Endothelial cell of umbilical vein (primary cell): Measurements from ENCODE around the gene VGLL4. TPM values are rescaled to one million over a fixed set of nuclear protein-coding genes. Genes with fewer than 3 reads are reported as not detected.

Experiments used
- BruUV-seq: library from RNA; stranded (reverse); fragments of 400-500 nt; replicated peaks from 2 replicates; lab custom pipeline; 2021; lab: Mats Ljungman, UMichigan
- CTCF ChIA-PET: fragments of 300-600, 350-600 bp; sonication (Branson Sonifier 250); formaldehyde crosslinking; loops from one replicate; lab custom pipeline; 2021; ENCODE audit warnings: antibody characterized with exemption, inconsistent platforms; lab: Charles Lee
- POLR2A ChIA-PET: fragments of 300-600, 350-600 bp; sonication (Branson Sonifier 250); formaldehyde crosslinking; loops from one replicate; lab custom pipeline; 2021; ENCODE audit warnings: antibody characterized with exemption, inconsistent platforms; lab: Charles Lee
- DNase-seq: peaks from one replicate; pipeline ENCODE4 v3.0.0-alpha.2; 2011; ENCODE audit warnings: low read depth, low spot score
- FAIRE-seq: peaks from 2 replicates; lab custom pipeline; 2011; peaks lifted over from hg19 to GRCh38; lab: Jason Lieb, UNC
- H2AFZ ChIP-seq: 2 replicates; pipeline ENCODE4 v1.6.0; 2012; ENCODE audit warnings: low read depth, low read length, control low read depth, inconsistent platforms
- H3K27ac ChIP-seq: 2 replicates; pipeline ENCODE4 v1.5.1; 2011; ENCODE audit warnings: low read depth, mild to moderate bottlenecking, control low read depth, low read length, moderate library complexity; ENCODE audit not compliant: insufficient read depth
- H3K27me3 ChIP-seq, 2 experiments: 2 replicates each; pipeline versions ENCODE4 v1.6.0 to v1.6.1; 2011; ENCODE audit warnings: low read length in 2 of 2, mixed read lengths in 1 of 2; ENCODE audit not compliant: control insufficient read depth in 2 of 2, insufficient read depth in 2 of 2
- H3K36me3 ChIP-seq, 2 experiments: 2 replicates in 1 of 2; 3 replicates in 1 of 2; pipeline ENCODE4 v1.5.1; 2011; ENCODE audit warnings: low read length in 2 of 2, mild to moderate bottlenecking in 1 of 2, moderate library complexity in 1 of 2; ENCODE audit not compliant: control insufficient read depth in 2 of 2, insufficient read depth in 2 of 2; ENCODE audit errors: extremely low read depth in 1 of 2
- H3K4me1 ChIP-seq: 3 replicates; pipeline ENCODE4 v1.5.1; 2011; ENCODE audit warnings: mild to moderate bottlenecking, low read length; ENCODE audit not compliant: control insufficient read depth, insufficient read depth; ENCODE audit errors: extremely low read depth
- H3K4me2 ChIP-seq: 2 replicates; pipeline ENCODE4 v1.6.1; 2011; ENCODE audit warnings: low read length, control low read depth, mixed read lengths; ENCODE audit not compliant: insufficient read depth
- H3K4me3 ChIP-seq, 3 experiments: fragments of 200-600 bp in 1 of 3; sonication (generic), shearing (Covaris generic) in 1 of 3; replicated peaks in 1 of 3; 2 replicates each; pipeline ENCODE4 v1.5.1; 2011 to 2016; ENCODE audit warnings: control low read depth in 3 of 3, low read length in 3 of 3, mild to moderate bottlenecking in 2 of 3, inconsistent platforms in 1 of 3, low read depth in 1 of 3, moderate library complexity in 1 of 3; ENCODE audit not compliant: insufficient read depth in 1 of 3
- H3K79me2 ChIP-seq: 2 replicates; pipeline ENCODE4 v1.6.0; 2012; ENCODE audit warnings: low read length, inconsistent platforms; ENCODE audit not compliant: control insufficient read depth, insufficient read depth
- H3K9ac ChIP-seq: replicated peaks from 2 replicates; pipeline ENCODE3; 2011; ENCODE audit warnings: low read length, control low read depth; ENCODE audit not compliant: insufficient read depth; ENCODE audit errors: extremely low read depth
- H3K9me1 ChIP-seq: replicated peaks from 3 replicates; pipeline ENCODE4 v1.6.0; 2011; ENCODE audit warnings: mild to moderate bottlenecking, low read length; ENCODE audit not compliant: control insufficient read depth, insufficient read depth; ENCODE audit errors: extremely low read depth
- H3K9me3 ChIP-seq: replicated peaks from 2 replicates; pipeline ENCODE4 v1.5.1; 2012; ENCODE audit warnings: low read length, inconsistent platforms; ENCODE audit not compliant: control insufficient read depth, insufficient read depth
- H4K20me1 ChIP-seq: replicated peaks from 2 replicates; pipeline ENCODE3; 2011; ENCODE audit warnings: mild to moderate bottlenecking, low read length; ENCODE audit not compliant: control insufficient read depth, insufficient read depth; ENCODE audit errors: extremely low read depth
- CTCF ChIP-seq, 2 donors: IDR thresholded peaks; 1 replicate in 1 of 2; 2 replicates in 1 of 2; pipeline ENCODE4 v1.5.1; 2011; ENCODE audit warnings: low read length in 2 of 2, mild to moderate bottlenecking in 2 of 2, moderate library complexity in 2 of 2, control low read depth in 1 of 2, inconsistent platforms in 1 of 2, low read depth in 1 of 2; ENCODE audit not compliant: insufficient read depth in 1 of 2; ENCODE audit errors: extremely low read depth in 1 of 2
- EZH2 ChIP-seq: IDR thresholded peaks from 2 replicates; pipeline ENCODE4 v1.6.1; 2012; ENCODE audit warnings: borderline replicate concordance, low read depth, mild to moderate bottlenecking, moderate library complexity, low read length, inconsistent platforms; ENCODE audit not compliant: severe bottlenecking
- FOS ChIP-seq: IDR thresholded peaks from 2 replicates; pipeline ENCODE4 v1.6.1; 2011; ENCODE audit warnings: mild to moderate bottlenecking, low read length, moderate library complexity, borderline replicate concordance; ENCODE audit not compliant: insufficient read depth
- GATA2 ChIP-seq: IDR thresholded peaks from 2 replicates; pipeline ENCODE4 v1.7.0; 2011; ENCODE audit warnings: low read depth, mild to moderate bottlenecking, moderate library complexity, mixed read lengths, low read length; ENCODE audit not compliant: insufficient read length, insufficient read depth
- JUN ChIP-seq: IDR thresholded peaks from 2 replicates; pipeline ENCODE4 v1.6.1; 2011; ENCODE audit warnings: borderline replicate concordance, low read depth; ENCODE audit not compliant: insufficient read length, insufficient read depth
- MAX ChIP-seq: IDR thresholded peaks from 2 replicates; pipeline ENCODE4 v1.6.1; 2011; ENCODE audit not compliant: insufficient read depth, insufficient read length
- MYC ChIP-seq: IDR thresholded peaks from one replicate; pipeline ENCODE4 v1.6.1; 2011; ENCODE audit warnings: mild to moderate bottlenecking, low read depth, low read length
- POLR2A ChIP-seq: IDR thresholded peaks from 2 replicates; pipeline ENCODE4 v1.6.1; 2012; ENCODE audit warnings: low read depth, mild to moderate bottlenecking, control low read depth, low read length
- POLR2AphosphoS5 ChIP-seq: IDR thresholded peaks from 2 replicates; pipeline ENCODE4 v1.6.1; 2012; ENCODE audit warnings: low read depth, mild to moderate bottlenecking, control low read depth, low read length, moderate library complexity; ENCODE audit not compliant: insufficient read depth
- dilution Hi-C: fragments of 300-500 bp; cut with MboI; formaldehyde crosslinking; loops from one replicate; pipeline ENCODE4 v1.15.0; 2019; ENCODE audit warnings: low sequenced_read_pairs; ENCODE audit not compliant: extremely low pct_ligation_motif_present
- intact Hi-C: fragments of 100-400 bp; cut with micrococcal nuclease; formaldehyde crosslinking; loops from one replicate; pipeline ENCODE4 v1.10.0; 2022
- polyA plus RNA-seq, 4 experiments: library from polyadenylated mRNA; depleted of rRNA in 3 of 4; stranded (reverse) in 3 of 4; unstranded in 1 of 4; fragments of >200 nt; gene quantifications; 2 replicates each; pipeline versions ENCODE4 v1.2.1 to v1.2.3, GENCODE V29; 2011 to 2012; ENCODE audit warnings: missing spikeins in 1 of 4
- total RNA-seq: library from RNA; stranded (reverse); gene quantifications from 2 replicates; pipeline ENCODE4 v1.2.3, GENCODE V29; 2021

Gene VGLL4
- total and polyA plus RNA-seq, 2 donors (not counting 3 experiments of a cell fraction or from before 2014, with no cell fraction given), result 67.0 to 78.9 TPM

- no TSS peak for BruUV-seq
- intact Hi-C loops (no loop called here), dilution Hi-C loops (no loop called here)
- Histone ChIP-seq H3K27ac (no peak overlapping the region), H4K20me1 (no peaks in the 10 kb centered on the region), H3K4me2 (no peak overlapping the region), H3K9ac (no peak overlapping the region), H3K9me3 (no peaks in the 10 kb centered on the region), H3K4me3 (no peak overlapping the region), H2AFZ (no peak overlapping the region), H3K4me1 (no peaks in the 10 kb centered on the region), H3K36me3 (no peaks in the 10 kb centered on the region), H3K79me2 (no peaks in the 10 kb centered on the region), H3K9me1 (no peaks in the 10 kb centered on the region), H3K27me3 (no peaks in the 10 kb centered on the region)
- FAIRE-seq (no peak), DNase-seq (no peak)
- ChIA-PET POLR2A (no interaction called here), CTCF (interaction anchor here (1.6 to 2.6 kb wide), 2 partner anchors 9 to 13 kb away, joined by 5 to 8 read pairs; no protein-coding TSS in a partner anchor)
- TF ChIP-seq GATA2 (no peak), MYC (no peak), JUN (no peak), EZH2 (no peak), POLR2AphosphoS5 (no peak), CTCF (IDR thresholded peaks at IDR 0.05; ENCODE audit: extremely low read depth in 1 of 2, insufficient read depth in 1 of 2, low read depth in 1 of 2, low read length in 2 of 2) (no peak), MAX (no peak), FOS (no peak), POLR2A (no peak)
Measured at GRCh38 chr3:11692532-11692813, 48.8 kb upstream of the VGLL4 start.
